HUES64 (cell line): Measurements from ENCODE around the gene EIF2B5.
A peak's percentile ranks its signal among the peaks of the same experiment; 100 is the strongest.

Experiments used
- H3K27ac ChIP-seq: 2 replicates; pipeline ENCODE4 v1.7.0; 2013; ENCODE audit warnings: low read depth, low read length, inconsistent platforms
- H3K27me3 ChIP-seq: 2 replicates; pipeline ENCODE4 v1.6.1; 2013; ENCODE audit warnings: mild to moderate bottlenecking, low read length; ENCODE audit not compliant: insufficient read depth
- H3K36me3 ChIP-seq: 2 replicates; pipeline ENCODE4 v1.6.1; 2013; ENCODE audit warnings: mild to moderate bottlenecking, low read length; ENCODE audit not compliant: insufficient read depth
- H3K4me1 ChIP-seq: 2 replicates; pipeline ENCODE4 v1.6.1; 2013; ENCODE audit warnings: mild to moderate bottlenecking, low read length, moderate library complexity; ENCODE audit not compliant: insufficient read depth
- H3K4me3 ChIP-seq: 2 replicates; pipeline ENCODE4 v1.5.1; 2013; ENCODE audit warnings: mild to moderate bottlenecking, low read length, moderate library complexity
- H3K9ac ChIP-seq: 2 replicates; pipeline ENCODE4 v1.6.1; 2013; ENCODE audit warnings: mild to moderate bottlenecking, low read depth, low read length
- H3K9me3 ChIP-seq: 2 replicates; pipeline ENCODE4 v1.6.1; 2013; ENCODE audit warnings: low read depth, low read length; ENCODE audit not compliant: insufficient read depth
- WGBS: fragments of 150-250, 120-280 bp; methylation state at CpG from one replicate; pipeline ENCODE4 v1.1.7; 2013; ENCODE audit warnings: missing lambda C conversion rate; 5-methylcytosine and 5-hydroxymethylcytosine counted together

EIF2B5 gene

DNA sequence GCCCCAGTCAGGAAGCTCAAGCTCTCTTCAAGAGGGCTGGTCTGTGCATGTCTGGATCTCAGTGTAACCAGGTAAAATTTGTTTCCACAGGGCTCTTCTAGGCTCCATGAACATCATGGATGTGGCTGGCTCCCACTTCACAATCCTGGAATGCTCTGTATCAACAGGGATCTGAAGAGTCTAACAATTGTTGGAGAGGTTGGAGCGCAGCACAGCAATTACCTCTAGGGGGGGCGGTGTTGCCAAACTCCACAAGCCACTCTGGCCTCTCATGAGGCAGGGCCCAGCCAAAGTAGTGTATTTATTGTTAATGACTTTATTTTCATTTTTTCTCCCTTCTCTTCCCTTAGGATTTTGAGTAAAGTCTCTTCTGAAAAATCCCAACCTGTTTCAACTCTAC is 6.1 kb upstream of the EIF2B5 start:
- H3K9ac ChIP-seq, result no peak overlapping the region

DNA sequence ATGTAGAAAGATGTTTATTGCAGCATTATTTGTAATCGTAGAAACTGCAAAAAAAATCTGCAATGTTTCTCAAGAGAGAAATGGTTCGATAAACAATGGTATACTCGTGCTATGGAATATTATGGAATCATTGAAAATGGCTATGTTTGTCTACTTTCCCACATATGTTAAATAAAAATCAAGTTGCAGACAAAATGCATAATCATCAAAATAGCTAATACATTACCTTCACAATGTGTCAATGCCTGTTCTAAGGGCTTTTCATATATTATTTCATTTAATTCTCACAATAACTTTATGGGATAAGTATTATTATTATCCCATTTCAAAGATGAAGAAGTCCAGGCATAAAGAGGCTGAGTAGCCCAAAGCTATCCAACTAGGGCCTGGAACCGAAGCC is 2.2 kb upstream of the EIF2B5 start:
- WGBS, result 90% methylated on average over 3 of the region's 4 CpGs
- Histone ChIP-seq H3K9ac (no peak overlapping the region), H3K4me3 (no peak overlapping the region), H3K27me3 (no peaks in the 10 kb centered on the region), H3K9me3 (no peaks in the 10 kb centered on the region), H3K4me1 (peaks cover 13% of the 10 kb centered on the region; the same call in 1 of the 2 replicates), H3K27ac (no peak overlapping the region), H3K36me3 (peaks cover 4% of the 10 kb centered on the region; the same call in 1 of the 2 replicates)

More for the DNA sequence above, 6.1 kb upstream of the EIF2B5 start:
- WGBS, result 56% methylated on average over 2 of the region's 2 CpGs
- no peaks in the 10 kb centered on the region for H3K27me3 ChIP-seq
- H3K4me1 ChIP-seq, result 0 out of 2 replicates have a peak, but pooled peaks cover 5% of the 10 kb centered on the region
- no peaks in the 10 kb centered on the region for H3K36me3 ChIP-seq
- H3K27ac ChIP-seq, result no peak overlapping the region
- H3K9me3 ChIP-seq, result no peaks in the 10 kb centered on the region
- H3K4me3 ChIP-seq, result no peak overlapping the region

DNA sequence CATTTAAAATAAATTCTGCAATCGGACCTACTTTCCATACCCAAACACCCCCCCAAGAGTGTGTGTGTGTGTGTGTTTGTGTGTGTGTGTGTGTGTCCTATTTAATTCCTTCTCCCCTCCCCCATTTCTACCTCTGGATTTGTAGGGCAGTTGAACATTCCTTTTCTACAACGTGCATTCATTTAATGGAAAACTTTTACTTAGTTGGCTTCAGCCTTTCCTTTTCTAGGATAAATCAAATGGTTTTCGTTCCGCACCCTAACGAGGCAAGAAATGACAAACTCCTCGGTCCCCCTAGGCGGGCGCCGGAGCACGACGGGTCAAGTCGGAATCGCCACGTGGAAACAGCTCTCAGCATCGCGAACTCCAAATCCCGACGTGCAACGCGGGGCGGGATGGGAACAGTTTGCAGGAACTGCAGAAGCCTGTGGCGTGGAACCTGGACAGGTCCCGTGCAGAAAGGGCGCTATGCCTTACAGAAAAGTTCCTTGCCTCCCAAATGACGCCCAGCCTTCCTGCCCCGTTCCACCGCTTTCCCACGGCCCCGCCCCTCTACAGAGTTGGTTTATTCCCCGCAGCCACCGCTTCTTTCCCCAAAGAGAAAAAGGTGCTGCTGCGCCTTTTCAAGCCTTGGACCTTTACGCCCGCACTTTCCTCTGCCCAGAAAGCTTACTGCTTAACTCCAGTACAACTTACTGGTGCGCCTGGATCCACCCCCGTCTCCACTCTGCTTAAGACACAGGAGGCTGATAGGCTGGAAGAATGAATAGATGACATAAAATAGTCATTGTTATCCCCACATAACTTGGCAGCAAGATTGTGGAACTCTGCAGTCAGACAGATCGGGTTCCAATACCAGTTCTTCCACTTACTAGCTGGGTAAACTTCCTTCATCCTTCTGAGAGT is 1.1 kb upstream of the EIF2B5 start:
- Histone ChIP-seq H3K27ac (no peak overlapping the region), H3K9ac (peak overlapping the region; percentile 84), H3K27me3 (no peaks in the 10 kb centered on the region), H3K9me3 (no peaks in the 10 kb centered on the region), H3K4me1 (peaks cover 13% of the 10 kb centered on the region; the same call in 1 of the 2 replicates), H3K4me3 (peak overlapping the region; percentile 97), H3K36me3 (peaks cover 4% of the 10 kb centered on the region; the same call in 1 of the 2 replicates)
- under 1% methylated on average over 34 of the region's 37 CpGs for WGBS

GRCh38 chr3:184134746-184135148 is 411 bp upstream of the EIF2B5 start:
- WGBS, result under 1% methylated on average over 21 of the region's 21 CpGs
- Histone ChIP-seq H3K36me3 (peaks cover 4% of the 10 kb centered on the region; the same call in 1 of the 2 replicates), H3K27ac (peak overlapping the region; percentile 79; the same call in 1 of the 2 replicates), H3K9me3 (no peaks in the 10 kb centered on the region), H3K27me3 (no peaks in the 10 kb centered on the region), H3K4me1 (peaks cover 13% of the 10 kb centered on the region; the same call in 1 of the 2 replicates), H3K4me3 (peak overlapping the region; percentile 97), H3K9ac (peak overlapping the region; percentile 84)

DNA sequence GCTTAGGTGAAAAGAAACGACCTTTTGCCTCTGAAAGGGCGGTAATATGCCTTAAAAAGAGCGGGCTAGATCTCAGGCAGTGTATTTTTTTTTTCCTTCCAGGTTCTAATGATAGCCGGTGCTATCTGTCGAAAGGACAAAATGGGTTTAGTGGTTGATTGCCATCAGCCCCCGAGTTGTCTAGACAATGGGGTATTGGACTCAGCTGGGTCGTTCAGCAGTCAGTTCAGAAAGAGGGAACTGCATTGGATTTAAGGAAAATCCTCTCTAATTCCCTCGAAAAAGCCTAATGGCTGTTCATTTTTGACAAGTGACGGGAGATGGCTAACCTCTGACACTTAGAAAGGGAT is 728 bp downstream of the EIF2B5 start:
- Histone ChIP-seq H3K27me3 (no peaks in the 10 kb centered on the region), H3K36me3 (peaks cover 15% of the 10 kb centered on the region), H3K9ac (peak overlapping the region; percentile 84), H3K9me3 (no peaks in the 10 kb centered on the region), H3K27ac (no peak overlapping the region; the same call in 1 of the 2 replicates), H3K4me1 (peaks cover 13% of the 10 kb centered on the region; the same call in 1 of the 2 replicates), H3K4me3 (peak overlapping the region; percentile 97)
- WGBS, result 10% methylated on average over 9 of the region's 9 CpGs

- H3K27ac ChIP-seq, result no peak overlapping the region
- peaks cover 59% of the 10 kb centered on the region for H3K36me3 ChIP-seq
- H3K9ac ChIP-seq, result no peak overlapping the region
- WGBS, result 93% methylated on average over 10 of the region's 10 CpGs
- no peak overlapping the region for H3K4me3 ChIP-seq
- no peaks in the 10 kb centered on the region for H3K27me3 ChIP-seq
- H3K4me1 ChIP-seq, result peaks cover 9% of the 10 kb centered on the region; the same call in 1 of the 2 replicates
- no peaks in the 10 kb centered on the region for H3K9me3 ChIP-seq
Measured at GRCh38 chr3:184140436-184140835, 5.3 kb downstream of the EIF2B5 start.

DNA sequence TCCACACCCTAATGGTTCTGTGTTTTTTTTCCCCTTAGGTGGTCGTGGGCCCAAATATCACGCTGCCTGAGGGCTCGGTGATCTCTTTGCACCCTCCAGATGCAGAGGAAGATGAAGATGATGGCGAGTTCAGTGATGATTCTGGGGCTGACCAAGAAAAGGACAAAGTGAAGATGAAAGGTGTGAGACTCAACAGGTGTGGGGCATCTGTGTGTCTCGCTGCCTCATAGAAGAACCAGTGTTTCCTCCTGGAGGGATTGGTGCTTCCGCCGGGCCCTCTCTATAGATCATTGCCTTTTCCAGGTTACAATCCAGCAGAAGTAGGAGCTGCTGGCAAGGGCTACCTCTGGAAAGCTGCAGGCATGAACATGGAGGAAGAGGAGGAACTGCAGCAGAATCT is 7.0 kb downstream of the EIF2B5 start:
- Histone ChIP-seq H3K27ac (no peak overlapping the region), H3K4me3 (no peak overlapping the region), H3K9ac (no peak overlapping the region), H3K36me3 (peaks cover 63% of the 10 kb centered on the region), H3K9me3 (no peaks in the 10 kb centered on the region), H3K4me1 (no peaks in the 10 kb centered on the region), H3K27me3 (no peaks in the 10 kb centered on the region)
- 92% methylated on average over 7 of the region's 7 CpGs for WGBS

- Histone ChIP-seq H3K9me3 (no peaks in the 10 kb centered on the region), H3K36me3 (peaks cover 59% of the 10 kb centered on the region), H3K9ac (no peak overlapping the region), H3K27ac (no peak overlapping the region), H3K27me3 (no peaks in the 10 kb centered on the region), H3K4me1 (no peaks in the 10 kb centered on the region), H3K4me3 (no peak overlapping the region)
- WGBS, result 94% methylated on average over 3 of the region's 3 CpGs
Measured at GRCh38 chr3:184143327-184143726, 8.2 kb downstream of the EIF2B5 start.

- H3K36me3 ChIP-seq, result peaks cover 59% of the 10 kb centered on the region
- no peaks in the 10 kb centered on the region for H3K4me1 ChIP-seq
- H3K27me3 ChIP-seq, result no peaks in the 10 kb centered on the region
- H3K9ac ChIP-seq, result no peak overlapping the region
- no peaks in the 10 kb centered on the region for H3K9me3 ChIP-seq
- H3K4me3 ChIP-seq, result no peak overlapping the region
- no peak overlapping the region for H3K27ac ChIP-seq
- 97% methylated on average over 5 of the region's 5 CpGs for WGBS
Measured at GRCh38 chr3:184144505-184144904, 9.3 kb downstream of the EIF2B5 start.

DNA sequence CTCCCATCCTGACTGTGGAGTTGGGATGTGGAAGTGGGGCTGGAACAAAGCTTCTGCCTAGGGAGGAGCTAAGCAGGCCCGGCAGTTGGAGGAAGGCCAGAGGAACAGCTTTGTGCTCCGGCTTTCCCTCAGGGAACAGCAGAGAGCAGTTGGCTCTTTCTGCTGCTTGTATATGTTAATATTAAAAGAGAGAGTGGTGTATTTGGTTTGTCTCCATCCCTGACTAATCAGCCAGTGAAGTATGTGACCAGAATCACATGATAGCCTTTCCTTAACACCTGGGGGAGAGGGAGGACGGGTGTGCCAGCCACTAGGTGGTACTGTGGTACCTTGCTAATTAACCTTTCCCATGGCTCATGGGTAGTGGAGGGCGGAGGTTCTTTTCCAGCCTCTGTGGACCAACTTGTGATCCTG is 10.0 kb downstream of the EIF2B5 start:
- Histone ChIP-seq H3K36me3 (peaks cover 56% of the 10 kb centered on the region), H3K27me3 (no peaks in the 10 kb centered on the region), H3K27ac (no peak overlapping the region), H3K4me1 (no peaks in the 10 kb centered on the region), H3K4me3 (no peak overlapping the region), H3K9me3 (no peaks in the 10 kb centered on the region), H3K9ac (no peak overlapping the region)
- WGBS, result 74% methylated on average over 4 of the region's 4 CpGs

- Histone ChIP-seq H3K36me3 (peaks cover 49% of the 10 kb centered on the region), H3K4me1 (no peaks in the 10 kb centered on the region), H3K27me3 (no peaks in the 10 kb centered on the region), H3K9ac (no peak overlapping the region), H3K27ac (no peak overlapping the region), H3K4me3 (no peak overlapping the region), H3K9me3 (no peaks in the 10 kb centered on the region)
- WGBS, result 95% methylated on average over 8 of the region's 8 CpGs
Measured at GRCh38 chr3:184145751-184146270, 10.7 kb downstream of the EIF2B5 start.
